Hematopoietic multipotent progenitor cell (in vitro differentiated cells): ENCODE data around the gene FHL3. TPM values are rescaled to one million over a fixed set of nuclear protein-coding genes. Genes with fewer than 3 reads are reported as not detected.
"Not testable (repeated sequence)": the region's sequence is repeated elsewhere in the genome, so short reads cannot be mapped to it uniquely, and the experiment has no call there.

Source experiments
- DNase-seq, 3 donors: peaks; one replicate each; pipeline ENCODE4 v3.0.0-alpha.2; 2011 to 2015; ENCODE audit warnings: low read depth in 2 of 3, low spot score in 2 of 3
- total RNA-seq: library from RNA; depleted of rRNA; stranded (reverse); fragments of >200 nt; gene quantifications from one replicate; pipeline ENCODE4 v1.2.3, GENCODE V29; 2012

FHL3 gene
- total RNA-seq, 1 donor = 63.0 TPM

DNA sequence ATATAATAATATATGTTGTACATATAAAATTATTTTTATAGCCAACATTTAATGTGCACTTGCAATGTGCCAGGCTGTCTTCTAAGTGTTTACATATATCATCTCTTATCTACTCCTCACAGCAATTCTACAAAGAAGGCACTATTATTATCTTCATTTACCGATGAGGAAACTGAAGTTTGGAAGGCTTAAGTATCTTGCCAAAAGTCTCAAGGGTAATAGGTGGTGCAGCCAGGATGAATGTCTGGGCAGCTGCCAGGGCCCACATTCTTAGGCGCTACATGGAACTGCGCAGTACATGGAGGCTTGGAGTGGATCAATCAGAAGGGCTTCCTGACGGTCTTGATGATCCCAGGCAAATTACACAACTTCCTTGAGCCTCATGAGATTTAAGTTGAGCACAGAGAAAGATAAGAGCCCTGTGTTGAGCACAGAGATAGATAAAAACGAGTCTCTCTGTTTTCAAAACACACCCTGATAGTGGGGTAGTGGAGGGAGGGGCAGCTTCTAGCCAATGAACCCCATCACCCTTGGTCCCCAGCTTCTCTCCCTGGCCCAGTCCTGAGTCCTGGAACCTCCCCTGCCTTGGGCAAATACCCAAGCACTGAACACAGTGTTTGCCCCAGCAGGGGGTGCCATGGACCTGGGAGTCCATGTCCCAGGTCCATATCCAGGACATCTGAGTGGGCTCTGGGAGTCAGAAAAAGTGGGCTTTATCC is 32.1 kb upstream of the FHL3 start:
- peak in 1 of 3 donors; percentile 39 for DNase-seq

DNA sequence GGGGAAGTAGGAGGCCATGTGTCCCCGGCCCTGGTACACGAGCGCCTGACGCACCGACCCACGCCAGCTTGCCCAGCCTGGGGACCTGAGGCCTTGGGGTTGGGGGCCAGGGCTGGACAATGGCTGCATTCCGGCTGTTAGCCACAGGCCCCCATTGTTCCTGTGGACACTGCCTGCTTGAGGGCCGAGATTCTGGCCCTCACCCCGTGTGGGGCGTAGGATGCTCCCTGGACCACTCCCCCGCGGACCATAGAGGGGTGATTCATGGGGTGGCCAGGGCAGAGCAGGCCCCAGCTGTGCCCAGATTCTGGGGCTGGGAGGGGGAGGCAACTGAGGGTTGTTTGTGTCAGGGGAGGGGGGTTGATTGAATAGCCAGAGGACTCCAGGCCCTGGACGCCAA is 29.6 kb upstream of the FHL3 start:
- no peak for DNase-seq

DNA sequence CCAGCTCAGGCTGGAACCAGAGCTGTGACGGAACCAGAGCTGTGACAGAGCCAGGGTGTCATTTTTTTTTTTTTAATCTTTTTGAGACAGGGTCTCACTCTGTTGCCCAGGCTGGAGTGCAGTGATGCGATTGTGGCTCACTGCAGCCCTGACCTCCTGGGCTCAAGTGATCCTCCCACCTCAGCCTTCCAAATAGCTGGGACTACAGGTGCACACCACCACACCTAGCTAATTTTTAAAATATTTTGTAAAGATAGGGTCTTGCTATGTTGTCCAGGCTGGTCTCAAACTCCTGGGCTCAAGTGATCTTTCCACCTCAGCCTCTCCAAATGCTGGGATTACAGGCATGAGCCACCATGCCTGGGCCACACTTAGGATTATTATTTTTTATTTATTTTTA is 27.7 kb upstream of the FHL3 start:
- DNase-seq = not testable (repeated sequence)

DNA sequence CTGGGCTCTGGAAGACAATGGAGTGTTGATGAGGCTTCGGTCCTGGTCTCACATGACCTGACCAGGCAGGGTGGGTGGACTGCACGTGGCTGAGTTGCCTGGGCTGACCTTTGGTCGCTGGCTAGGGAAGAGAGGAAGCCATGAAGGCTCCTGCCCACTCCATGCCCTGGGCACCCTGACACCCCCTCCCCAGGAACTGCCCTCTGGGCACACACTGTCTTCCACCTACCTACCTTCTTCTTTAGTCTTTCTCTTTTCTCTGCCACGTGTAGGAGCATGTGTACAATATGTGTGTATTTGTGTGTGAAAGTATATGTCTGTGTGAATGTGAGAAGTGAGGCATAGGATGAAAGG is 26.2 kb upstream of the FHL3 start:
- DNase-seq = no peak

GRCh38 chr1:38030596-38031512 is 25.5 kb upstream of the FHL3 start:
- no peak for DNase-seq

- peak in 2 of 3 donors; percentile 73 to 78 for DNase-seq
Measured at GRCh38 chr1:38029685-38030511, 24.6 kb upstream of the FHL3 start.

DNA sequence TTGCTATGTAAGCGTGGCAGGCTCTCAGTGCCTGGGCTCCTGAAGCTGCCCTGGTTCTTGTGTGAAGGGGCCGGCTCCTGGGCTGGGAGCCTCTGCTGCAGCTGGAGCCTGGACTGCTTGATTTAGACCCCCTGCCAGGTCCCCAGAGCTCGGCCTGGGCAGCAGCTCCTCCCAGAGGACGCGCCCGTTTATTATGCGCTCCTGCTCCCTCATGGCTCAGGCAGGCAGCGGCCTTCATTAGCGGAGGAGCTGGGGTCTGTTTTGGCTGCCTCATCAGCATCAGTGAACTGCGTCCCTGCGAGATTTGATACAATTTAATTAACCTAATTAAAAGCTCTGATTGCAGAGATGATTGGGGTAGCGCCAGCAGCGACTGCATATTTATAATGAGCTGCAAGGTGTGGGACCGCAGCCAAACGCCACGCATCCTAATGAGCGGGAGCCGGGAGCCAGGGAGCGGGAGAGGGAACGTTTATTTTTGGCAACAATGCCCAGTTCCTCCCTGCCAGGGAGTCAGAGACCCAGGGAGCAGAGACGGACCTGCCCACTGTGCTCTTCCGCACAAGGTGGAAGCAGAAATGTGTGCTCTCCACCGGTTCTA is 23.9 kb upstream of the FHL3 start:
- DNase-seq = no peak

GRCh38 chr1:38028671-38029070 is 23.4 kb upstream of the FHL3 start:
- no peak for DNase-seq

- DNase-seq = no peak
Measured at GRCh38 chr1:38028105-38028591, 22.8 kb upstream of the FHL3 start.

- no peak for DNase-seq
Measured at GRCh38 chr1:38027201-38028104, 22.1 kb upstream of the FHL3 start.

- DNase-seq = peak in 1 of 3 donors; percentile 51
Measured at GRCh38 chr1:38026592-38027200, 21.4 kb upstream of the FHL3 start.

DNA sequence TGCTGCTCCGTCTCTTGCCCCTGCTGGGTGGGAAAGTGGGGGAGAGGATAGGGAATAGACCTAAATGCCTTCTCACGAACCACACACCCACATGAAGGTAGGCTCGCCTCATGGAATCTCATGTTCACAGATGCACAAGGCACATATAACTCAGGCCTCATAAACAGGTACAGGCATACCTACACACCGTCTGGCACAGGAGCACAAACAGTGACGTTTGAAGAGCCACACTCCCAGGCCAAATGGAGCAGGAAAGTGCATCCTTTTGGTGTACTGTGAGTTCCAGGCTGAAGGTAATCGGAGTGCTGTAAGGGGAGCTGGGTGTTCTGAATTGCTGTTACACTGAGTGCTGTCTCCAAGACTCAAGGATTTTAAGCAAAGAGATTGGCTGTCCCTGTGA is 20.4 kb upstream of the FHL3 start:
- no peak for DNase-seq

DNA sequence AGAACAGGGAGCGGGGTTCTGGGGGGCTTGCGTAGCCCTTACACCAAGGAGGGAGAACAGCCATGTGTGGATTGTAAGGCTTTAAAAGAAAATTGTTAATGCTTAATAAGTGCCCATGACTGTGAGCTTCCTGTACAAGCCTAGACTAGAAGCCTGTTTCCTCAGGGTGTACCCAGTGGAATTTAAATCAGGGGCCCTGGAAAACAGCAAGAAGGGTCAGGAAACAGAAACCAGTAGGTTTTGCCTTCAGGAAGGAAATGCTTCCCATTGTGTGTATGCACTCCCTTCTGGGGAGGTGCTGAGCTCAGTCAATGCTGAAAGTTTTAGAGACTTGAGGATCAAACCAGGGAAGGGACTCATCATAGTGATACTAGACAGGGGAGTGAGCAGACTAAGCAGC is 19.9 kb upstream of the FHL3 start:
- no peak for DNase-seq

DNA sequence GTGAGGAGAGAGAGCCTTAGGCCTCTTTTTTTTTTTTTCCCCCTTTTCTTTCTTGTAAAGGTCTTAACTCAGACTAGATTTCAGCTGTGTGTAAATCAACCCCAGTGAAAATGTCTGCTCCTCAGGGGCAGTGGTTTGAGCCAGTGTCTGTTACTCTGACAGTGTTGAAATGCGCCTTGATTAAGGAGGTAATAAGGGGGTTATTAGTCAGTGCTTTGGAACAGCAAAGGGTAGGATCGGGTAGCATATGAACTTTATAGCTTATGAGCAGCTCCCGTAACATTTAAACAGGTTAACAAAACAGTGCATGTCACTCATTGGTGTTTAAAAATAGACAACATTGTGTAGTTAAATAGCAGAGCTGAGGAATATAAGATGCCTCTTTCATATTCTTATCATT is 17.5 kb upstream of the FHL3 start:
- DNase-seq = no peak

DNA sequence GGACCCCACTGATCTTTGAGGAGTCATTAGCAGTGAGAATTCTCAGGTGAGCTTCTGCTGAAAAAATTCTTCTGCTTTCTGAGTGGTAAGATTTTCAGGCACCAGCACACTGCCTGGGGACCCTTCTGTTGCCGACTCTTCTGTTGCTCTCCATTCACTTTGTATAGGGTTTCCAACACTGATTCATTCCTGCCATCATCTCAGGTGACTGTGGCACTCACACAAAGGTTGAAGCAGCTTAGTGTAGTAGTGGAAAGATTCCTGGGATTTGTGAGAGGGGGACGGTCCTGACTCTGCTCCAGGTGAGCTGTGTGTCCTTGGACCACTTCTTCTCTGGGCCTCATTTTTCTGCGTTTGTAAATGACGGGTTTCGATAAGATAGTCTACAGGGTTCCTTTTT is 16.7 kb upstream of the FHL3 start:
- DNase-seq = no peak

DNA sequence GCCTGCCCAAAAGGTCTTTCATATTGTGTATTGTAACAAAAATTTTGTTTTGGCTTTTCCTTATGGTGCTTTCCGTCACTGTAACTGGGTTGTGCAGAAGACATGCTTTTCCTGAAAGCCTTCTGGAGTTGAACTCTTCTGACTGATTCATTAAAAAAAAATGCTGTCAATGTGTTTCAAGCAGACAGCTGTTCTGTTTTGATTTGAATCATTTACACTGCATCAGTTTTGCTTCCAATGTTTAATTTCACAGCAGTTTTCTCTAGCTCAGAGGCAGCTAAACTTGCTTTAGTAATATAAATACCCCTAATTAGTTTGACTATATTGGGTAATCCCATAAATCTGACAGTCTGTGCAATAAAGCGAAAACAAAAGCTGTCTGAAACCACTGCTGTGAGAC is 15.1 kb upstream of the FHL3 start:
- DNase-seq = no peak

DNA sequence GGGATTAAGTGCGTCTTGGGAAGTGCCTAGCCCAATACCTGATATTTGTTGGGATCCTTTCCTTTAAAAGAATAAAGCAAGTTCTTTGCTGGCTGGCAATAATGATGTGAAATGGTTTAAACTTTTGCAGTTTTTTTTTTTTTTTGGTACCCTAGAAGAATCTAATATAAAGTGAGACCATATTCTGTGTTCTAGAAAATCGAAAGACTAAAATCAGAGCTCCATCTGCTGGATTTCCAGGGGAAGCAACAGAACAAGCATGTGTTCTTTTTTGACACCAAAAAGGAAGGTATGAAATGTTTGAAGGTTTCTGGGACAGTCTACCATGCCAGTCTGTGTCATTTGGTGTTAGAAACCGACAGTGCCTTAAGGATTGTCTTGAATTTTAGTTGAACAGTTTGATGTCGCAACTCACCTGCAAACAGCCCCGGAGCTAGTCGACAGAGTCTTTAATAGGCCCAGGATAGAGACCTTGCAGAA is 13.6 kb upstream of the FHL3 start:
- DNase-seq = peak in 1 of 3 donors; percentile 72

DNA sequence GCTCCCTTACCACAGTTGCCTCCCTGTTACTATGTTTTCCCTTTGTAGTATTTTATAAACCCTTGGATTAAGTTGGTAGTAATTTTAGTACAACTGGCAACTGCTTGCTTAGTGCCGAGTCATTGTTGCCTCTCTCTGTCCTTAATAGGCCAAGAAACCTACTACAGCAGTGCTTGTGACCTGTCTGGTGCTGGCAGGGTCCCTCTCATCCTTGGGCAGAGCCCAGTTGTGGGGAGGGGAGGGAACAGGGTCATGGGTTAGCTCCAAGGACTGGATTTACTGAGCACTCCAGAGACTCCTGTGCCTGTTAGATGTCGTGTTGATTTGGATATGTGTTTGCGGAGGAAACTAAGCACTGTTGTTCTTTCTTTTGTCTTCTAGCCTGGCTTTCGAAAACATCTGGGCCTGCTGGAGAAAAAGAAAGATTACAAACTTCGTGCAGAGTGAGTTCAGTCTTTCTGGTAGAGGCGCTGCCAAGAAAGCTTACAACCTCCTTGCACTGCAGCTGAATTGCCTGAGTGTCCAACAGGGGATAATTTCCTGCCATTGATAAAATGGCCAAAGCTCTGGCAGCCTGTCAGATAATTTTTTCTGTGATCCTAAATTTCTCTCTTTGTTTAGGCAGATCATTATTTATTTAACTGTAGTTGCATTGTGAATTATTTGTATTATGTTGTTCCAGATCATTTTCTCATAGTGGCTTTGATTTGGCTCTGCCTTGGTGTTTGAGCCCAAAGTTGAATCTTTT is 10.8 kb upstream of the FHL3 start:
- DNase-seq = no peak
